ENCODE data around the gene PLEKHG4B.

PLEKHG4B gene

DNA sequence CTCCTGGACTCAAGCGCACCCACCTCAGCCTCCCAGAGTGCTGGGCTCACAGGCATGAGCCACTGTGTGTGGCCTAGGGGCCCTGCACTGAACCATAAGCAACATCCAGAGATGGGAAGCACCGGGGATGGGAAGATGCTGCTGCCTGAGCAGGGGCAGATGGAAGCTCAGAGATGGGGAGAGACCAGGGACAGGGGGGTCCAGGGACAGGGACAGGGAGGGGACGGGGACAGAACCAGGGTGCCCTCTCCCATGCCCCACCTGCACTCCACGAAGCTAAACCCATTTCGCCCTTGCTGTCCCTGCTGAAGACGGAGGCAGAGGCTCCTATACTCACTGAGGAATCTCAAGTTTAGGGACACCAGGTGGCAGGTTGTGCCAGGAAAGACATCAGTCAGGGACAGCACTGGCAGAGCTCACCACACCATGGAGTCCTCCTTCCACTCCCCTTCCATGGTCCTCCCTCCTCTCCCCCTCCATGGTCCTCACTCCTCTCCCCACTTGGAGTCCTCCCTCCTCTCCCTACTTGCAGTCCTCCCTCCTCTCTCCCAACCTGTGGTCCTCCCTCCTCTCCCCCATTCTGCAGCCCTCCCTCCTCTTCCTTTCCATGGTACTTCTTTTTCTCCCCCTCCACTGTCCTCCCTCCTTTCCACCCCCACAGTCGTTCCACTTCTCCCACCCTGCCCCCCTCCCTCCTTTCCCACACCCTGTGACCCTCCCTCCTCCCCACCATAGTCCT lies 53.8 kb downstream of the PLEKHG4B start:
- Histone ChIP-seq H3K79me2 (no peaks in the 10 kb centered on the region), H3K36me3 (ENCODE audit: control insufficient read depth, insufficient read depth, low read length) (no peaks in the 10 kb centered on the region), H2AFZ (no peak overlapping the region), H3K9me3 (ENCODE audit: control insufficient read depth, low read length) (peaks cover 7% of the 10 kb centered on the region), H3K27ac (no peak overlapping the region), H3K4me2 (ENCODE audit: low read length) (no peak overlapping the region), H3K4me3 (ENCODE audit: low read depth, low read length) (no peak overlapping the region), H3K27me3 (ENCODE audit: control insufficient read depth, insufficient read depth, low read length) (no peaks in the 10 kb centered on the region), H3K4me1 (no peaks in the 10 kb centered on the region), H3K9ac (no peak overlapping the region)
- no peak for TF ChIP-seq CTCF (IDR thresholded peaks at IDR 0.05)

DNA sequence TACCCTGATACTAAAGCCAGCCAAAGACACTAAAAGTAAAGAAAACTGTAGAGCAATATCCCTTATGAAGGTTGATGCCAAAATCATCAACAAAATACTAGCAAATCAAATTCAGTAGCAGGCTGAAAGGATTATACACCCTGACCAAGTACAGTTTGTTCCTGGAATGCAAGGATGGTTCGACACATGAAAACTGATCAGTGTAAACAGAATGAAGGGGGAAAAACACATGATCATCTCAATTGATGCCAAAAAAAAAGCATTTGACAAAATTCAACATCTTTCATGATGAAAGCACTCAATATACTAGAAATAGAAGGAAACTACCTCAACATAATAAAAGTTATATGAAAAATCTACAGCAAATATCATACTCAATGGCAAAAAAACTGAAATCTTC lies 55.8 kb downstream of the PLEKHG4B start:
- TF ChIP-seq CTCF (IDR thresholded peaks at IDR 0.05) = no peak
- H3K9ac ChIP-seq = no peak overlapping the region
- H3K4me3 ChIP-seq (ENCODE audit: low read depth, low read length) = no peak overlapping the region
- H3K36me3 ChIP-seq (ENCODE audit: control insufficient read depth, insufficient read depth, low read length) = no peaks in the 10 kb centered on the region
- H3K27ac ChIP-seq = no peak overlapping the region
- peaks cover 7% of the 10 kb centered on the region for H3K9me3 ChIP-seq (ENCODE audit: control insufficient read depth, low read length)
- H3K4me1 ChIP-seq = no peaks in the 10 kb centered on the region
- H3K27me3 ChIP-seq (ENCODE audit: control insufficient read depth, insufficient read depth, low read length) = no peaks in the 10 kb centered on the region
- no peak overlapping the region for H2AFZ ChIP-seq
- no peak overlapping the region for H3K4me2 ChIP-seq (ENCODE audit: low read length)
- no peaks in the 10 kb centered on the region for H3K79me2 ChIP-seq

GRCh38 chr5:149745-150485 lies 57.9 kb downstream of the PLEKHG4B start:
- H3K9me3 ChIP-seq (ENCODE audit: control insufficient read depth, low read length) = peaks cover 7% of the 10 kb centered on the region
- no peak for TF ChIP-seq CTCF (IDR thresholded peaks at IDR 0.05)
- no peak overlapping the region for H3K4me3 ChIP-seq (ENCODE audit: low read depth, low read length)
- H3K4me1 ChIP-seq = no peaks in the 10 kb centered on the region
- no peaks in the 10 kb centered on the region for H3K36me3 ChIP-seq (ENCODE audit: control insufficient read depth, insufficient read depth, low read length)
- no peaks in the 10 kb centered on the region for H3K79me2 ChIP-seq
- H3K9ac ChIP-seq = no peak overlapping the region
- H3K27ac ChIP-seq = no peak overlapping the region
- no peak overlapping the region for H2AFZ ChIP-seq
- no peak overlapping the region for H3K4me2 ChIP-seq (ENCODE audit: low read length)
- H3K27me3 ChIP-seq (ENCODE audit: control insufficient read depth, insufficient read depth, low read length) = no peaks in the 10 kb centered on the region

GRCh38 chr5:150746-151145 lies 58.8 kb downstream of the PLEKHG4B start:
- H3K9ac ChIP-seq = no peak overlapping the region
- H3K4me2 ChIP-seq (ENCODE audit: low read length) = no peak overlapping the region
- no peak overlapping the region for H2AFZ ChIP-seq
- H3K79me2 ChIP-seq = no peaks in the 10 kb centered on the region
- H3K27me3 ChIP-seq (ENCODE audit: control insufficient read depth, insufficient read depth, low read length) = no peaks in the 10 kb centered on the region
- no peaks in the 10 kb centered on the region for H3K4me1 ChIP-seq
- H3K4me3 ChIP-seq (ENCODE audit: low read depth, low read length) = no peak overlapping the region
- no peaks in the 10 kb centered on the region for H3K36me3 ChIP-seq (ENCODE audit: control insufficient read depth, insufficient read depth, low read length)
- H3K27ac ChIP-seq = no peak overlapping the region
- peaks cover 7% of the 10 kb centered on the region for H3K9me3 ChIP-seq (ENCODE audit: control insufficient read depth, low read length)
- TF ChIP-seq CTCF (IDR thresholded peaks at IDR 0.05) = no peak
